ELR (cell line): Measurements from ENCODE around the gene PLXNA4.
A peak's percentile ranks its signal among the peaks of the same experiment; 100 is the strongest.
"Not testable (repeated sequence)": the region's sequence is repeated elsewhere in the genome, so short reads cannot be mapped to it uniquely, and the experiment has no call there.

Experiments
- DNase-seq: peaks from one replicate; pipeline ENCODE4 v3.0.0-alpha.2; 2015; ENCODE audit warnings: low read depth

The PLXNA4 gene

GRCh38 chr7:132415259-132415658 lies 161.0 kb downstream of the PLXNA4 start:
- DNase-seq, result no peak

DNA sequence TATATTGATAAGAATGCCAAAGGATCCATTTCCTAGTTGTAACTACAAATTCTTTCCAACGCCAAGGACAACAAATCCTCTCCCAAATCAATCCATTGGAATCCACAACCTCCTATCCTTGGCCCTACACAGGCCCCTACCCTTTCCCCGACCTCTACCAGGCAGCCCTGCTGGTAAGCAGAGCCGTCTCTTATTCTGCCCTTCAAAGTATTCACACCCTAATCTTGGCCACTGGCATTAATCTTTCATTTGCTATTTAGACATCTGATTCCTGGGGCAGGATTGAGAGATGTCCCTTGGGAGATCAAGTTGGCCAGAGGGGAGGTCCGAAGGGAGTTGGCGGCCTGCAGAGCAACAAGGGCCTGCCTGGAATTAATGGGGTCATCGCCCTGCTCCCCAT lies 161.4 kb downstream of the PLXNA4 start:
- no peak for DNase-seq

- no peak for DNase-seq
Measured at GRCh38 chr7:132412435-132412834, 163.8 kb downstream of the PLXNA4 start.

DNA sequence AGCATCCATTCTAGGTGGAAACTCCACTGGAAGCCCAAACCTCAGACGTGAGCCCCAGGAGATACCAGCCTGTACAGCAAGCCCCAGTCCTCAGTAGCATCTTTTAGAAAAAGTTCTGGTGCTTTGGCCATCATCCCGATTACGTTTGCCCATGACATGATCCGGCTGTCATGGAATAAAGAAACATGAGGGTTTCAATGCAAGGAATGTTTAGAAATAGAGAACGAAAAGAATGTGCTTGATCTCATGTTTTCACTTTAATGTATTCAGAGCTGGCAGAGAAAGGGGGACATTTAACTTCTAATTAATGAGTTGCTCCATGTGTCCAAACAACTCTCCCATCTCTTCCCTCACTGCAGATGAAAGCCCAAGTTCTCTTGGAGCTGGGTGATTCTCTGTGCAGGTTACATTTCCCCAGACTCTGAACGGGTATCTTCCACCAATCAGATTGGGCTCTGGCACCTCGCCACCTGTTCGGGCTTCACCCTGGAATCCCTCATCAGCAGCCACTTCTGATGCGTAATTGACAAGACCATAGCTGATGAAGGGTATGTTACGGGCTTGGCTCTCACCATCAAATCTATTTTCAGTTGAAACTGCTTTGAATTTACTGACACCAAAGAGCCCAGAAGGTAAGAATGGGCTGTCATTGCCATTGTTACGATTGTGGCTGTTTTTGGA lies 165.3 kb downstream of the PLXNA4 start:
- no peak for DNase-seq

GRCh38 chr7:132410385-132410784 lies 165.9 kb downstream of the PLXNA4 start:
- DNase-seq, result no peak

GRCh38 chr7:132407764-132408163 lies 168.5 kb downstream of the PLXNA4 start:
- DNase-seq, result no peak

GRCh38 chr7:132406039-132406438 lies 170.2 kb downstream of the PLXNA4 start:
- no peak for DNase-seq

- no peak for DNase-seq
Measured at GRCh38 chr7:132404261-132404660, 172.0 kb downstream of the PLXNA4 start.

DNA sequence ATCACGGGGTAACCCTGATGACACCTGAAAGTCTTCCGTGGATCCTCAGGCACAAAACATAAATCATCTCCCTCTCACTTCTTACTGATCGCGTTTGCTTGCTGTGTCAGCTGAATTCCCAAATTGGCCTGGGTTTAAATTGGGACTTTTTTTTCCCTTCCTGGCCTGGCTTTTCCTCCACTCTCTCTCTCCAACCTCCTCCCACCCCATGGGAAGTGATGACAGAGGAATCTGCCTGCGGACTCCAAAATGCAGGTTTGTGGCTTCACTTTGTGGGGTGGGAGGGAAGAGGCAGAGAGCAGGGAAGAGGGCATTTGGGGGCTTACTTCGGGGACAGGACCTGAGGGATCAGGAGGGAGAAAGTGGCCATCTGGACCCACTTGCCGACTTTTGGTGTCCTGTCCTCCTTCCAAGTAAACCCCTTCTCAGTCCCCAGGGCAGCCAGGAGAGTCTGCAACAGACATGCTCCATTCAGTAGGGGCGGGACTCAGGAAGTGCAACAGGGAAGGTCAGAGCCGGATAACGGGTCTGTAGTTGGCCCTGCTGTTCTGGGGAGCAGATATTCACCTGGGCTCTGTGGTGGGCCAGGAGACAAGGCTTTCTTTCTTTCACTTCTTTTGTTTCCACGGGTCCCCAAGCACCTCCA lies 172.7 kb downstream of the PLXNA4 start:
- DNase-seq, result no peak

DNA sequence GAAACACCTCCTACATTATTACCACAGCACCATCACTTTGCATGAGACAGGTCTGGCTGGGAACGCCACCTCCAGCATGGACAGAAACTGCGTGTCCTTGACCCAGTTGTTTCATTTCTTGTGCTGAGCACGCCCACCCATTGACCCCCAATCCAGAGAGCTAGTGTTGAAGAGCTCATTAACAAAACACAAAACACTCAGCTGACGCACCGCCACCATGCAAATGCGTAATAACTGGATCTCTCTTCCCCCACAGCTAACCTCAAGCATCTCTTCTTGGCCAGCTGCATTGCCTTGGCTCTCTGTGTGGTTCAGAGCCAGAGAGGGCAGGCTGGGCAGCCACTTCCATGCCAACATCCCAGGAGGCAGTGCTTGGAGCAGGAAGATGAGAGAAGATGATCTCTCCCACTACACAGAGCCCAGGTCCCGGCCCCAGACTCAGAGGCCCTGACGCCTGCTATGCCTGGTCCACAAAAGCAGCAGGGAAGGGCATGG lies 173.5 kb downstream of the PLXNA4 start:
- DNase-seq, result no peak

GRCh38 chr7:132402096-132402495 lies 174.2 kb downstream of the PLXNA4 start:
- DNase-seq, result no peak

DNA sequence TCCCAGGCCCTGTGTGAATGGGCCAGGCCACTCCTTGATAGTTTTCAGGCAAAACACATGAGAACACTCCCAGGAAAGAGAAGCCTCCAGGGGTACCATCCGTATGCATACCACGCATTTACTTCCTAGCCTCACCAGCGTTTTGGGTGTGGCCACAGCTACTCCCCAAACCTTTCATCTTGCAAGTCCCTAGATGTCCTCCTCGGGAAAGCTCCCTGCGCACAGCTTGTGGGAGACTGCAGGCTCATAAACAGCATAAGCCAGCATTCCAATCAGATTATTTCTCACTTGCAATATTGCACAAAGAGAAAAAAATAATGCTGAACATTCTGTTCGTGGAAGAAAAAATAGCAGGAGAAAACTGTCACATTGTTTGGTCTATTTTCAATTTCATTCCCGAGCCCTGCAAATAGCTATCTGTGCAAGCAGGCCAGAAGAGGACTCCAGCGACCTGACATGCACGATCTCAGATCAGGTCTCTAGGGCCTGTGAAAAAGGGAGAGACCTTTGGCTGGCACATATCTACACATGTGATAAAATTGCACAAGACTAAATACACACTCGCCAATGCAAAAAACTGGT lies 175.6 kb downstream of the PLXNA4 start:
- no peak for DNase-seq

- no peak for DNase-seq
Measured at GRCh38 chr7:132399367-132399766, 176.9 kb downstream of the PLXNA4 start.

- no peak for DNase-seq
Measured at GRCh38 chr7:132398253-132398925, 177.9 kb downstream of the PLXNA4 start.

GRCh38 chr7:132397070-132397469 lies 179.2 kb downstream of the PLXNA4 start:
- DNase-seq, result no peak

DNA sequence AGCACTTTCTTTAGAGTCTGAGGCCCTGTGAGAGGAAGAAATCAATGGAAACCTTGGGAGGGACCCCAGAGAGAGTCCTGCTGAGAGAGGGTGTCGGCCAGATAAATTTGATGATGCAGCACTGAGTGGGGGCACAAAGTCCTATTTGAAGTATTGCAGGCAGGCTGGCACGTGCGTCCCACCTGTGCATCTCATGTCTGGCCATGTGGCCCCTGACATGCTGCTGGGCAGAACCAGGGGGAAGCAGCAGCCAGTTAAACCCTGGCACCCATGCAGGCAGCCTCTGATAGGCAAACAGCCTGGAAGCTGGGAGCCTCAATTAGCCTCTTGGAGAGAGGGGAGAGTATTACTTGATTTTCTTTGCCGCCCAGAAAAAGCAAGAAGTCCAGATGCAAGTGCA lies 180.9 kb downstream of the PLXNA4 start:
- no peak for DNase-seq

GRCh38 chr7:132394283-132395198 lies 181.7 kb downstream of the PLXNA4 start:
- DNase-seq, result peak; percentile 29

DNA sequence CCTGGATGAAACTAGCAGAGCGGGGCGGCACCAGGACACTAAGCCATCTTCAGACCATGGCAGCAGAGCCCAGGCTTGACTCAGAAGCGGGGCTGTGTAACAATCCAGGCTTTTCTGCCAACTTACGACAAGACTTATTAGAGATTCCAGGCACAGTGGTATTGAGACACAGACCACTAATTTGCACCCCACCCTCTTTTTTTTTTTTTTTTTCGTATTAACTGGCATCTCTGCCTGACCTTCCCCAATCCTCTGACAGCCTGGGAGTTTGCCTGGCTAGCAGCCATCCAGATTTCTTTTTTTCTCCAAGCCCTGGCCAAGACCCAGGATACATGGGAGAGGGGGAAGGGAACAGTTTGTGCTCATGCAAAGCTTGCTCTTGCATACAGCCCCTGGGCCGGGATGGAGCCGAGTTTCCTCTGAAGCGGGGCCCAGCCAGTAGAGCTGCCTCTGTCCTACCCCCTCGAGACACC lies 182.4 kb downstream of the PLXNA4 start:
- DNase-seq, result no peak

- no peak for DNase-seq
Measured at GRCh38 chr7:132392713-132393112, 183.6 kb downstream of the PLXNA4 start.

DNA sequence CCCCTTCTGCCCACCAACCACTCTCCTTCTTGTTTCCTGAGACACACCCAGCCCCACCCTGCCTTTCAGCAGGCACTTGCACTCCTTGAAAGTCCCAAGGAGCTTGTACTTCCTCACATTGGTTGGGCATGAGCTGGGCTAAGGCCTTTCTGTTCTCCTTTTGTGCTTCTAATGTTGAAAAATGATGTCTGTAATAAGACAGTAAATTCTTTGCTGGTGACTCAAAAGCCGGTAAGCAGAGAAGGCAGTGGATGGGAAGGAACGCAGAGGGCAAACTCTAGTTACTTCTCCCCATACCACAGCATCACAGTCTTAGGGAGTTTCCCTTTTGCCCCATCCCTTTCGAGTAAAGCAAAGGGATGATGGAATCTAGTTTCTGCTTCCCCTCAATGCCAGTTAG lies 185.6 kb downstream of the PLXNA4 start:
- DNase-seq, result peak; percentile 37

DNA sequence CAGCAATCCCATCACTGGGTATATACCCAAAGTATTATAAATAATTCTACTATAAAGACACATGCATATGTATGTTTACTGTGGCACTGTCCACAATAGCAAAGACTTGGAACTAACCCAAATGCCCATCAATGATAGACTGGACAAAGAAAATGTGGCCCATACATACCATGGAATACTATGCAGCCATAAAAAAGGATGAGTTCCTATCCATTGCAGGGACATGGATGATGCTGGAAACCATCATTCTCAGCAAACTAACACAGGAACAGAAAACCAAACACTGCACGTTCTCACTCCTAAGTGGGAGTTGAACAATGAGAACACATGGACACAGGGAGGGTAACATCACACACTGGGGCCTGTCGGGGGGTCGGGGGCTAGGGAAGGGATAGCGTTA lies 186.2 kb downstream of the PLXNA4 start:
- not testable (repeated sequence) for DNase-seq

DNA sequence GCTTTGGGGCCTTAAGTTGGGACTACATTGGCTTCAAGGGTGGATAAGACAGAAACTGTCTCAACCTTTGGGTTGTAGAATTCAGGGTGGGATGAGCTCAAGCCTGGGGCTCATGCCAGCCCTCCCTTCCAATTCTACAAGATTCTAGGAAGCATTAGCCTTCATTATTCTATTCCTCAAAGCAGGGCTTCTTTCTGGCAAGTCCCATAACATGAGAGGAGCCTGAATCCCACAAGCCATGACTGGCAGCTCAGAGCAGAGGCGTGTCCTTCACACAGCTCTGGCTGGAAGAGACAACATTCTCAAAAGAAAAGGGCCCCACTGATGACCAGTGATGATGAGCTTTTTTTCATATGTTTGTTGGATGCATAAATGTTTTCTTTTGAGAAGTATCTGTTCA lies 187.6 kb downstream of the PLXNA4 start:
- no peak for DNase-seq
